Measurements from ENCODE around the gene SCAF4. TPM values are rescaled to one million over a fixed set of nuclear protein-coding genes. Genes with fewer than 3 reads are reported as not detected.

SCAF4 gene
- total RNA-seq, 1 donor, result 7.6 TPM

- H3K79me2 ChIP-seq (ENCODE audit: insufficient read depth, low read length), result no peaks in the 10 kb centered on the region
- H3K9me3 ChIP-seq (ENCODE audit: low read depth, low read length), result no peaks in the 10 kb centered on the region
- H4K20me1 ChIP-seq (ENCODE audit: insufficient read depth, low read length), result no peaks in the 10 kb centered on the region
- H2AFZ ChIP-seq (ENCODE audit: low read length), result no peak overlapping the region
- TF ChIP-seq, protein P1, sequence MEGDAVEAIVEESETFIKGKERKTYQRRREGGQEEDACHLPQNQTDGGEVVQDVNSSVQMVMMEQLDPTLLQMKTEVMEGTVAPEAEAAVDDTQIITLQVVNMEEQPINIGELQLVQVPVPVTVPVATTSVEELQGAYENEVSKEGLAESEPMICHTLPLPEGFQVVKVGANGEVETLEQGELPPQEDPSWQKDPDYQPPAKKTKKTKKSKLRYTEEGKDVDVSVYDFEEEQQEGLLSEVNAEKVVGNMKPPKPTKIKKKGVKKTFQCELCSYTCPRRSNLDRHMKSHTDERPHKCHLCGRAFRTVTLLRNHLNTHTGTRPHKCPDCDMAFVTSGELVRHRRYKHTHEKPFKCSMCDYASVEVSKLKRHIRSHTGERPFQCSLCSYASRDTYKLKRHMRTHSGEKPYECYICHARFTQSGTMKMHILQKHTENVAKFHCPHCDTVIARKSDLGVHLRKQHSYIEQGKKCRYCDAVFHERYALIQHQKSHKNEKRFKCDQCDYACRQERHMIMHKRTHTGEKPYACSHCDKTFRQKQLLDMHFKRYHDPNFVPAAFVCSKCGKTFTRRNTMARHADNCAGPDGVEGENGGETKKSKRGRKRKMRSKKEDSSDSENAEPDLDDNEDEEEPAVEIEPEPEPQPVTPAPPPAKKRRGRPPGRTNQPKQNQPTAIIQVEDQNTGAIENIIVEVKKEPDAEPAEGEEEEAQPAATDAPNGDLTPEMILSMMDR (IDR thresholded peaks at IDR 0.05; ENCODE audit: extremely low read depth, low read depth, low read length), result no peak
- no peak overlapping the region for H3K4me3 ChIP-seq (ENCODE audit: insufficient read depth, low read length)
- H3K4me1 ChIP-seq (ENCODE audit: insufficient read depth, low read length), result no peaks in the 10 kb centered on the region
- H3K4me2 ChIP-seq (ENCODE audit: insufficient read depth, low read length), result no peak overlapping the region
- no peak overlapping the region for H3K27ac ChIP-seq (ENCODE audit: low read depth, low read length)
- no peaks in the 10 kb centered on the region for H3K36me3 ChIP-seq (ENCODE audit: insufficient read depth, low read length)
- peaks cover 3% of the 10 kb centered on the region for H3K27me3 ChIP-seq (ENCODE audit: insufficient read depth, low read length)
- no peak for DNase-seq (ENCODE audit: insufficient read length, low spot score, missing footprints)
Observed at GRCh38 chr21:31622397-31622796, 109.5 kb downstream of the SCAF4 start.

Small RNAs within 50 kb of the gene (small RNA-seq; reads per million reads assigned to genes)
- gene RF01241, result not detected

Other genes starting within 250 kb of the SCAF4 start
- gene SOD1, start 72.4 kb downstream of the SCAF4 start, total RNA-seq, result 187 and 207 TPM in 2 replicates
- under 0.01 TPM in 2 replicates for gene HUNK, start 140.9 kb upstream of the SCAF4 start, total RNA-seq

Data from osteoblast (primary cell).